Muscle of back (tissue), 11 donors: ENCODE data around the gene ARHGEF28. TPM values are rescaled to one million over a fixed set of nuclear protein-coding genes. Genes with fewer than 3 reads are reported as not detected.

ENCODE experiments used
- DNase-seq, 3 donors: peaks; one replicate each; pipeline versions ENCODE4 v3.0.0 to v3.0.0-alpha.2; 2013
- polyA plus RNA-seq, 10 donors: library from polyadenylated mRNA; unstranded; fragments of 120-200 nt; gene quantifications; one replicate each; pipeline ENCODE4 v1.2.1, GENCODE V29; 2013; ENCODE audit not compliant: insufficient read length in 10 of 10

Gene ARHGEF28
- polyA plus RNA-seq, 10 donors, result 2.3 to 5.8 (median 4.0) TPM

DNA sequence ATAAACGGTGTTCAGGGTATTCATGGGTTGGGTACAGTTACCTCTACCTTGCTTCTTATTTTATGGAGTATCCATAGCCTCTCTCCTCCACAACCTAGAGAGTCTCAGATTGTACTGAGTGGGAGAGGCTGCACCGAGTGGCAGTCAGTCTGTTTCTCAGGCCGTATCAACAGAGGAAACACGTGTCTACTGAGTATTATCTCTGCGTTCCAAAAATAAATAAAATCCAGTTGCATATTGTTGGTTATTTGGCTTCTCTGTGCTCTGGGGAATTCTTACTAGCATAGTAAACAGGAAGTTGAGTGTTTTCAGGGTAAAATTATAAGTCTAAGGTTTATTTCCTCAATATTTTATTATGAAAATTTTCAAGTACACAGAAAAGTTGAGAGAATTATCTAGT, 231.0 kb downstream of the ARHGEF28 start:
- peak in 2 of 3 donors; percentile 9 to 51 for DNase-seq

GRCh38 chr5:73857446-73857845, 231.4 kb downstream of the ARHGEF28 start:
- no peak for DNase-seq

DNA sequence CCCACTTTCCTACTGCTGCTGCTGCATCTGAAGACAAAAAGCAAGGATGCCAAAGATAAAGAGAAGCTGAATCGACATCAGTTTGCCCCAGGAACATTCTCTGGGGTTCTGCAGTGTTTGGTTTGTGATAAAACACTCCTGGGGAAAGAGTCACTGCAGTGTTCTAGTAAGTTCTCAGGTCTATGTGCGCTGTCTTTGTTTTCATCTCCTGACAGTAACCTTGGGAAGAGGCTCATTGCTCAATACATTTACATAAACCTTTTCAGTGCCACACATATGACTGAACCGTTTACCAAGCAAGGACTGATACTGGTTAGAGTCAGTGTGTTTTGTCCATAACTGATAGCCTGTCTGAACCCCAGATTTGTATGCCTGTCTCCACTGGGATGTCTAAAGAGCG, 232.1 kb downstream of the ARHGEF28 start:
- no peak for DNase-seq

GRCh38 chr5:73858776-73859175, 232.8 kb downstream of the ARHGEF28 start:
- DNase-seq, result no peak

DNA sequence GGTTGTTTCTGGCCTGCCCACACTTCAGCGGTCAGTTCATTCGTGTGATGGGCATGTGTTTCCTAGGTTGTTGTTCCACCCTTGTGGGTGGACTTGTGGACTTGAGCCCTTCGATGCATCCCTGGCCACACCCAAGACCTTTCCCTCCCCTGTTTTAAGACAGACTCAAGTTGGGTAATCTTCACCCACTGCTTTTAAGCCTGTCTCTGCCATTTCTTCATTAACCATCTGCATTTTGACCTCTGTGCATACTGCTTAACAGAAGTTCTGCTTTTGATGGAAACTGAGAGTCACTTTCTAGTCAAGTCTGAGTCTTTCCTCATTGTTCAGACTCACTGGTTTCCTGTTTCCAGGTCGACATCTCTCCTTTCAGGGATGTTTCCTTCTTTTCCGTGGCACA, 233.7 kb downstream of the ARHGEF28 start:
- no peak for DNase-seq

- no peak for DNase-seq
Measured at GRCh38 chr5:73861313-73861988, 235.5 kb downstream of the ARHGEF28 start.

- DNase-seq, result no peak
Measured at GRCh38 chr5:73862796-73863195, 236.8 kb downstream of the ARHGEF28 start.

GRCh38 chr5:73863876-73864275, 237.9 kb downstream of the ARHGEF28 start:
- DNase-seq, result no peak

- DNase-seq, result no peak
Measured at GRCh38 chr5:73865315-73865714, 239.3 kb downstream of the ARHGEF28 start.

DNA sequence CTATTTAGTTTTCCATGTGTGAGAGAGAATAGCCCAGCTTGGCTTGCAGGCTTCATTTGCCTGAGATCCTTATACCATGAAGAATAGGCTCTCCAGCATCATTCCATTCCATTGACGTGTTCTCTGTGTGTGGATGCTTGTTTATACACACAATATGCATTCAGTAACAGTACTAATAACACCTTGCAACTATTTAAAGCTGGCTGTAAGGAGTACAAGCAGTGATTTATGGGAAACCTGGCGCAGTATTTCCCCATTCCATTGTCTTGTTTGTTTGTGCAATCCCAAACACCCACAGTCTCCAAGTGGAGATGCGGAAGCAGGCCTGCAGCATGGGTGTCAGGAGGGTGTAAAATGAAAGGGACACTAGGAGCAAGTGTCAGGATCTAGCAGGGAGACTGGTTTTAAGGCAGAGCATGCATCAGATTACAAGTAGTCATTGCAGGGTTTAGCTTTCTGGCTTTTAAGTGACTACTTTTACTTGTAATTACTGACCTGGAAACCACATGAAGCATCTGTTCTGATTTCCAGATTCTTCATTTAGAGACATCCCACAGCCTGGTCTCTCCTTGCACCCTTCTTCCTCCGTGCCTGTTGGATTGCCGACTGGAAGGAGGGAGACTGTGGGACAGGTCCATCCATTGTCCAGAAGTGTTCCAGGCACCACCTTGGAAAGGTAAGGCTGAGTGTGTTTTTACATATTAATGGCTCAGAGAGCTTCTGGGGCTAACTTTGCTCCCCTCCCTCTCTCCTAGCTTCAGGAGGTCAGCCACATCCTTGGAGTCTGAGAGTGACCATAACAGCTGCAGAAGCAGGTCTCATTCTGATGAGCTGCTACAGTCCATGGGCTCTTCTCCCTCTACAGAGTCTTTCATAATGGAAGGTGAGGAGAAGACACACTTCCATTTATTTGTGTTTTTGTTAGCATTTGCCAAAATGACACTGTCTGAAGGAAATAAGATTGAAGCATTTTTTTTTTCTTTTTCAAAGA, 241.6 kb downstream of the ARHGEF28 start:
- no peak for DNase-seq

DNA sequence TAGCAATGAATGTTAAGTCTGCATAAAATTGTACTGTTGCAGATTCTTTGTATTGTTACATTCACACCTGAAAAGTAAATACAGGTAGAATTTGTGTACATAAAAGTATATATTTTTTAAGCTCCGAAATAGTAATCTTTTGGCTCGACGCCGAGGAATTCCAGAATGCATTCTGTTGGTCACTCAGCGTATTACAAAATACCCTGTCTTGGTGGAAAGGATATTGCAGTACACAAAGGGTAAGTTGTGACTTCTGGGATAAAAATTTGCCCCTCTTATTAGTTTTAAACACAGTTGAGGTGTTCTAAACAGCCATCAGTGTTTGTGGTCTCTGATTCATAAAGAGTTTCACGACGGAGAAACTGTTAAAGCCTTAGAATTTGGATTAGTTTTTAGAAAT, 257.6 kb downstream of the ARHGEF28 start:
- DNase-seq, result no peak

DNA sequence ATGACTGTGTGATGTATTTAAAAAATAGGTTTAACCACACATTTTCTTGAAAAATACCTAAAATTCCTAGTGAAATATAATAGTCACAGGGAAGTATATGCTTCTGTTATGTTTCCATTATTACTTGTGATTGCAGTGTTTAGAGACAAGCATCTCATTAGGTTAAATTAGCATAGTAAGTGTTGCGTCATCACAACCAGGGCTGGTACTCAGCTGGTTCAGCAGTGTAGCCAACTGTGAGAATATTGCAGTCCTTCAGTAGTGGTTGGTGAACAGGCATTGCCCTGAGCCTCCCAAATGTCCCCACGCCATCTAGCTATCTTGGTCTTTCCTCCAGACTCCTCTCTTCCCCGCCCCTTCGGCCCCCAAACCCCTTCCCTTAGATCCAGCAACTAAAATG, 261.7 kb downstream of the ARHGEF28 start:
- DNase-seq, result no peak

DNA sequence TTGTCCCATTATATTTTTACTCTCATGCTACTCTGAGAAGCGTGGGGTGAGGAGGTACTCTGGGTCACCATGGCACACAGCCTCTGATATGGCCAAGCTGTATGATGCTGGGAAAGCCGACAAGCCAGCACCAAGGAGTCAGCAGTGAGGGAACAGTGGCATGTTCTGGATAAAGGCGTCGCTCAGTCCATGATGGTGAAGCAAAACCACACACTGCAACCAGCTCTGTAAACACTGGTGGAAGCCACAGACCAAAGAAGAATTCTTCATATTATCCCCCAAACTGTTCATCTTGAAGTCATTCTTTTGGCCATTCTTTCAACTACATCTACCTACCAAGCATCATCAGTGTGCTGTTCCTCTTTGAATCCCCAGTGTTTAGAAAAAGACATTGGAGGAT, 264.6 kb downstream of the ARHGEF28 start:
- DNase-seq, result no peak

DNA sequence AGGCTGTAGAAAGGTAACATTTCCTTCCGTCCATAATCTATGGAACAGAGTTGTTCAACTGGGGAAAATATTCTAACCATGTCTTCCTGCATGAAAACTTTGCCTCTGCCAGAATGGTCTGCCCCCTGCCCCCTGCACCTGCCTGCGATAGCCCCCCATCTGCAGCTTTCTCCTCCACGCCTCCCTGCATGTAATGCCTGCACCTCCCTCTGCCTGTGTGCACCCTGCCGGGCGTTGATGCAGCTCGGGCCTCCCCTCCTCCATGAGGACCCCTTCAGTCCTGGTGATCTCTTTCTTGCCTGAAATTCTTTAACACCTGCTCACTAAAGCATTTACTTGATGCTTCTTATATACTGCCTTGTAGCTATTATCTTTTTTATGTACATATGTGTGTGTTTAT, 266.2 kb downstream of the ARHGEF28 start:
- DNase-seq, result no peak

GRCh38 chr5:73892806-73893205, 266.8 kb downstream of the ARHGEF28 start:
- peak in 1 of 3 donors; percentile 76 for DNase-seq

DNA sequence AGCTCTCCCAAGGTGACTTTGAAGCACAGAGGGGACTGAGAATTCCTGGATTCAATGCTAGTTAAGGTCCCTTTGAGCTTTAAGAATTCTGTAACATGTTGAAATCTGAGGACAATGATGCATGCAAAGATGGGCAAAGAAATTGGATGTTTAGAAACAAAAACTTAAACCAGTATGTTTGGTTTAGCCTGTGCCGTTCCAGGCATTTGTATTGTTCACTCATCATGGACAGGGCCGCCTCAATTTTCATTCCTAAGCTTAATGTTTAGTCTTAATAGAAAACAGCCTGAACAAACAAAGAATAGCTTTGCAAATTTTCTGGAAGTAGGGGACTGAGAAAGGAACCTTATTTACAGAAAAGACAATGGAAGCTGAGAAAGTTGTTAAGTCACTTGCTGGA, 267.8 kb downstream of the ARHGEF28 start:
- DNase-seq, result no peak

GRCh38 chr5:73894860-73895259, 268.9 kb downstream of the ARHGEF28 start:
- DNase-seq, result no peak

GRCh38 chr5:73895471-73895870, 269.5 kb downstream of the ARHGEF28 start:
- DNase-seq, result no peak

- no peak for DNase-seq
Measured at GRCh38 chr5:73896097-73896496, 270.1 kb downstream of the ARHGEF28 start.

DNA sequence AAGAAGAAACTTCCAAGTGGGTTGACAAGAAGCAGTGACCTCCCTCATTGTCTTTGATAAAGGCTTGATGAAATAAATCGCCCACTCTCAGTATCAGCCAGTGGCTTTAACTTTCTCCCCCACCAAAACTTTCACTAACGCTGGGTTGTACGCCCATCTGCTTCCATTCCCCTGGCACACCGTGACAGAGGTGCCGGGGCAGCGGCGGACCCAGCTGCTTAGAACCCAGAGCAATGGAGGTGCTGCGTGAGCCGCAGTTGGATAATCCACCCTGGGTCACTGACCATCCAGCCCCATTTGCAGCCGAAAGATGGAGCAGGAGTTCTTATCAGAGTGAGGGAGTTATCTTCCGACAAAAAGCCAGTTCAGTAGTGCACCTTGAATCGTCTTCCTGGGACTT, 270.7 kb downstream of the ARHGEF28 start:
- no peak for DNase-seq

GRCh38 chr5:73897893-73898292, 271.9 kb downstream of the ARHGEF28 start:
- DNase-seq, result peak in 1 of 3 donors; percentile 26

- DNase-seq, result no peak
Measured at GRCh38 chr5:73899055-73899454, 273.1 kb downstream of the ARHGEF28 start.

GRCh38 chr5:73899916-73900315, 273.9 kb downstream of the ARHGEF28 start:
- no peak for DNase-seq
